Testis (tissue), 3 donors: ENCODE measurements around the gene PPARA. TPM values are rescaled to one million over a fixed set of nuclear protein-coding genes. Genes with fewer than 3 reads are reported as not detected.

ENCODE experiments used
- DNase-seq: peaks from one replicate; pipeline ENCODE4 v3.0.0-alpha.2; 2019
- H3K27ac ChIP-seq, 2 donors: fragments of 200-600 bp; sonication (generic); one replicate each; pipeline ENCODE4 v1.5.1; 2019
- H3K27me3 ChIP-seq: fragments of 200-600 bp; sonication (generic); one replicate; pipeline ENCODE4 v1.5.1; 2019
- H3K36me3 ChIP-seq: fragments of 200-600 bp; sonication (generic); one replicate; pipeline ENCODE4 v1.5.1; 2017; ENCODE audit warnings: low read depth; ENCODE audit errors: missing control alignments
- H3K4me1 ChIP-seq: fragments of 200-600 bp; sonication (generic); one replicate; pipeline ENCODE4 v1.5.1; 2019
- H3K4me3 ChIP-seq, 2 donors: fragments of 200-600 bp; sonication (generic); one replicate each; pipeline ENCODE4 v1.5.1; 2017 to 2019
- H3K9me3 ChIP-seq: fragments of 200-600 bp; sonication (generic); one replicate; pipeline ENCODE4 v1.5.1; 2017
- CTCF ChIP-seq, 3 experiments: fragments of 450-650 bp in 2 of 3; fragments of 200-600 bp in 1 of 3; sonication (generic) in 1 of 3; IDR thresholded peaks; one replicate each; pipeline ENCODE4 v1.5.1; 2016 to 2019; ENCODE audit warnings: antibody characterized with exemption in 3 of 3, mild to moderate bottlenecking in 2 of 3, moderate library complexity in 1 of 3
- POLR2A ChIP-seq: fragments of 450-650 bp; IDR thresholded peaks from one replicate; pipeline ENCODE4 v1.6.1; 2017; ENCODE audit warnings: antibody characterized with exemption, mild to moderate bottlenecking, moderate library complexity
- WGBS, 2 donors: methylation state at CpG; one replicate each; pipeline ENCODE4 v1.1.5; 2018; 5-methylcytosine and 5-hydroxymethylcytosine counted together
- intact Hi-C: fragments of 100-400 bp; cut with DNase I; formaldehyde crosslinking; loops from one replicate; pipeline ENCODE4 v1.15.1; 2023; ENCODE audit warnings: low total_unique reads
- polyA plus RNA-seq: library from polyadenylated mRNA; stranded (reverse); fragments of 350-450 nt; fragmentation: Illumina TruSeq; extraction: RNeasy Lipid Tissue Mini Kit (QIAGEN cat#74804); gene quantifications from one replicate; pipeline ENCODE4 v1.2.3, GENCODE V29; 2014; ENCODE audit warnings: low read depth, low replicate concordance; ENCODE audit not compliant: insufficient read depth
- total RNA-seq, 2 donors: library from RNA; depleted of rRNA; stranded (reverse); fragments of >200 nt; gene quantifications; one replicate each; pipeline ENCODE4 v1.2.3, GENCODE V29; 2016

PPARA gene
- total and polyA plus RNA-seq, 3 donors from 2014 or later: 4.8 to 19.9 (median 18.1) TPM

GRCh38 chr22:46202897-46203600 lies 52.7 kb downstream of the PPARA start:
- H3K4me3 ChIP-seq: no peak overlapping the region
- no peaks in the 10 kb centered on the region for H3K27me3 ChIP-seq
- WGBS, 2 donors: 92 to 93% methylated on average over 12 of the region's 12 CpGs
- H3K36me3 ChIP-seq: no peaks in the 10 kb centered on the region
- no peaks in the 10 kb centered on the region for H3K4me1 ChIP-seq
- no peak for DNase-seq
- intact Hi-C loops: no loop called here
- H3K27ac ChIP-seq: no peak overlapping the region
- TF ChIP-seq POLR2A (no peak), CTCF (IDR thresholded peaks at IDR 0.05) (no peak)
- no peaks in the 10 kb centered on the region for H3K9me3 ChIP-seq

- no peak overlapping the region for H3K4me3 ChIP-seq
- no peaks in the 10 kb centered on the region for H3K9me3 ChIP-seq
- no peaks in the 10 kb centered on the region for H3K27me3 ChIP-seq
- intact Hi-C loops: no loop called here
- WGBS, 2 donors: 94 to 95% methylated on average over 7 of the region's 7 CpGs
- DNase-seq: no peak
- TF ChIP-seq CTCF (IDR thresholded peaks at IDR 0.05) (no peak), POLR2A (no peak)
- H3K27ac ChIP-seq: no peak overlapping the region
- no peaks in the 10 kb centered on the region for H3K36me3 ChIP-seq
- no peaks in the 10 kb centered on the region for H3K4me1 ChIP-seq
Measured at GRCh38 chr22:46203601-46203980, 53.3 kb downstream of the PPARA start.

- Histone ChIP-seq H3K4me3 (no peak overlapping the region), H3K4me1 (no peaks in the 10 kb centered on the region), H3K36me3 (no peaks in the 10 kb centered on the region), H3K27me3 (no peaks in the 10 kb centered on the region), H3K27ac (no peak overlapping the region), H3K9me3 (no peaks in the 10 kb centered on the region)
- intact Hi-C loops: no loop called here
- no peak for DNase-seq
- WGBS, 2 donors: 94 to 96% methylated on average over 1 of the region's 1 CpG
- TF ChIP-seq POLR2A (no peak), CTCF (IDR thresholded peaks at IDR 0.05) (no peak)
Measured at GRCh38 chr22:46209262-46209661, 58.9 kb downstream of the PPARA start.

- no peak overlapping the region for H3K4me3 ChIP-seq
- no peak for DNase-seq
- no peak for TF ChIP-seq CTCF (IDR thresholded peaks at IDR 0.05)
- no peak for TF ChIP-seq POLR2A
- H3K27ac ChIP-seq: no peak overlapping the region
- intact Hi-C loops: no loop called here
- 82 to 95% methylated on average over 4 of the region's 4 CpGs for WGBS, 2 donors
- H3K4me1 ChIP-seq: no peaks in the 10 kb centered on the region
- no peaks in the 10 kb centered on the region for H3K27me3 ChIP-seq
- no peaks in the 10 kb centered on the region for H3K9me3 ChIP-seq
- no peaks in the 10 kb centered on the region for H3K36me3 ChIP-seq
Measured at GRCh38 chr22:46212195-46212594, 61.9 kb downstream of the PPARA start.

- DNase-seq: no peak
- intact Hi-C loops: no loop called here
- Histone ChIP-seq H3K27me3 (no peaks in the 10 kb centered on the region), H3K4me3 (no peak overlapping the region), H3K36me3 (no peaks in the 10 kb centered on the region), H3K4me1 (no peaks in the 10 kb centered on the region), H3K9me3 (no peaks in the 10 kb centered on the region), H3K27ac (no peak overlapping the region)
- WGBS, 2 donors: 97 to 100% methylated on average over 4 of the region's 4 CpGs
- TF ChIP-seq CTCF (IDR thresholded peaks at IDR 0.05): no peak
- no peak for TF ChIP-seq POLR2A
Measured at GRCh38 chr22:46213052-46213451, 62.7 kb downstream of the PPARA start.
